Lung (tissue), 12 donors: Measurements from ENCODE around the gene ADAP1. TPM values are rescaled to one million over a fixed set of nuclear protein-coding genes. Genes with fewer than 3 reads are reported as not detected.

ENCODE experiments used
- ATAC-seq: fragments of 200-7000 bp; cut with Tn5 transposase; one replicate; pipeline ENCODE4 v1.9.1; 2020; ENCODE audit warnings: moderate number of reproducible peaks; ENCODE audit not compliant: insufficient read depth, low FRiP score
- DNase-seq, 3 donors: peaks; one replicate each; pipeline ENCODE4 v3.0.0-alpha.2; 2013 to 2017
- H3K27ac ChIP-seq, 2 donors: one replicate each; pipeline ENCODE4 v1.5.1; 2013; ENCODE audit warnings: mild to moderate bottlenecking in 2 of 2, moderate library complexity in 2 of 2, control low read depth in 1 of 2, inconsistent platforms in 1 of 2, low read depth in 1 of 2, low read length in 1 of 2
- H3K27me3 ChIP-seq, 3 donors: one replicate each; pipeline ENCODE4 v1.5.1; 2013; ENCODE audit warnings: low read length in 2 of 3; ENCODE audit not compliant: control insufficient read depth in 3 of 3, insufficient read depth in 3 of 3
- H3K36me3 ChIP-seq, 4 donors: one replicate each; pipeline ENCODE4 v1.5.1; 2013; ENCODE audit warnings: low read length in 4 of 4, mild to moderate bottlenecking in 1 of 4, moderate library complexity in 1 of 4; ENCODE audit not compliant: control insufficient read depth in 4 of 4, insufficient read depth in 4 of 4
- H3K4me1 ChIP-seq, 5 donors: one replicate each; pipeline ENCODE4 v1.5.1; 2013; ENCODE audit warnings: low read length in 5 of 5, mild to moderate bottlenecking in 2 of 5, moderate library complexity in 1 of 5; ENCODE audit not compliant: control insufficient read depth in 5 of 5, insufficient read depth in 5 of 5
- H3K4me3 ChIP-seq: one replicate; pipeline ENCODE4 v1.5.1; 2013; ENCODE audit warnings: mild to moderate bottlenecking, control low read depth, moderate library complexity
- H3K9ac ChIP-seq, 2 donors: one replicate each; pipeline ENCODE4 v1.5.1; 2013; ENCODE audit warnings: low read length in 2 of 2, control low read depth in 1 of 2; ENCODE audit not compliant: insufficient read depth in 1 of 2
- H3K9me3 ChIP-seq, 4 donors: one replicate each; pipeline ENCODE4 v1.5.1; 2013; ENCODE audit warnings: low read length in 3 of 4, mild to moderate bottlenecking in 1 of 4, moderate library complexity in 1 of 4; ENCODE audit not compliant: control insufficient read depth in 4 of 4, insufficient read depth in 3 of 4
- WGBS, 2 donors: extraction: QIAGEN DNeasy Blood & Tissue Kit; methylation state at CpG; one replicate each; pipeline ENCODE4 v1.1.7; 2013; 5-methylcytosine and 5-hydroxymethylcytosine counted together
- polyA plus RNA-seq, 2 donors: library from polyadenylated mRNA; stranded (reverse); fragments of 200-250 nt; gene quantifications; one replicate each; pipeline ENCODE4 v1.2.1, GENCODE V29; 2013
- total RNA-seq, 2 donors: library from RNA; depleted of rRNA in 1 of 2; stranded (reverse); fragments of >200 nt in 1 of 2; gene quantifications; one replicate each; pipeline ENCODE4 v1.2.1, GENCODE V29; 2014 to 2021
- TF ChIP-seq, protein P1 (sequence below): IDR thresholded peaks from 2 replicates; pipeline ENCODE4 v1.5.1; 2012; ENCODE audit warnings: mild to moderate bottlenecking; ENCODE audit errors: control extremely low read depth, extremely low read depth
- donor health status: control.
- donor health status: control.
- donor health status: Bipolar disorder and iron deficiency.
- donor health status: healthy.
- donor health status: DM: yes; HTN: yes; CAD: no.

The ADAP1 gene
- total and polyA plus RNA-seq, 4 donors, result 11.5 to 39.0 (median 32.6) TPM

DNA sequence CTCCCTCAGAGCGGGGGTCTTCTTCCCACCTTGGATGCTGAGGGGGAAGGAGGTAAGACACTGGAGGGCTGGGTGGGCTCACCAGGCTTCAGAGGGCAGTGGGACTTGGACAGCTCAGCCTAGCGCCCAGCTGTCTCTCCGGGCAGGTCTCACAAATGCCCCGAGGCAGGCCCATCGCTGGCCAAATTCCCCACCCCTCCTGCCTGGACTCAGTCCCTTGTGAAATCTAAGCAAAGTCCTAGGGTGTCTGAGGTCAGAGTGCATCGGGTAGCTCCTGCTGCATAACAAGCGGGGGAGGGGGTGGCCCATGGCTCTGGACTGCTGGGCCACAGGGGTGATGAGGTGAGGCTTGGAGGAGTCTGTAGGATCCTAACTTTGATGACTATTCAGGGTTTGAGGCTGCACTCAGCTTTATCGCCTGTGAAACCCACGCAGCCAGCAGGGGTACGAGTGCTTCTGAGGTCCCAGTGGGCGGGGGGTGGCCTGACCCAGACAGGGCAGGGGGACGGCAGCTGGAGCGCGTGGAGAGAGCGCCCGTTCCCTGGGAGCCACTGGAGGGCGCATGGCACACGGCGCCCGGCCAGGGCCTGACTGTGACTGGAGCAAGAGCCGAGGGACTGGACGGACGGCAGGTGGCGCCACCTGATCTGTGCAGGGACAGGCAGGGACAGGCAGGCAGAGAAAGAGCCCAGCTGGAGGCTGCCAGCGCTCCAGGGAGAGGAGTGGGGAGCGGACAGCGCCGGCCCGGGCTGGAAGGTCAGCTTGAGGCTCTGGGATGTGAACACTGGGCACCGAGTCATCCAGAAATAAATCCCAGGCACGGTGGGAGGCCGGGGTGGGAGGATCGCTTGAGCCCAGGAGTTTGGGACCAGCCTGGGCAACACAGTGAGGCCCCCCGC lies 38.5 kb upstream of the ADAP1 start:
- DNase-seq, result peak; percentile 97 to 99 (median 98)
- TF ChIP-seq, protein P1, sequence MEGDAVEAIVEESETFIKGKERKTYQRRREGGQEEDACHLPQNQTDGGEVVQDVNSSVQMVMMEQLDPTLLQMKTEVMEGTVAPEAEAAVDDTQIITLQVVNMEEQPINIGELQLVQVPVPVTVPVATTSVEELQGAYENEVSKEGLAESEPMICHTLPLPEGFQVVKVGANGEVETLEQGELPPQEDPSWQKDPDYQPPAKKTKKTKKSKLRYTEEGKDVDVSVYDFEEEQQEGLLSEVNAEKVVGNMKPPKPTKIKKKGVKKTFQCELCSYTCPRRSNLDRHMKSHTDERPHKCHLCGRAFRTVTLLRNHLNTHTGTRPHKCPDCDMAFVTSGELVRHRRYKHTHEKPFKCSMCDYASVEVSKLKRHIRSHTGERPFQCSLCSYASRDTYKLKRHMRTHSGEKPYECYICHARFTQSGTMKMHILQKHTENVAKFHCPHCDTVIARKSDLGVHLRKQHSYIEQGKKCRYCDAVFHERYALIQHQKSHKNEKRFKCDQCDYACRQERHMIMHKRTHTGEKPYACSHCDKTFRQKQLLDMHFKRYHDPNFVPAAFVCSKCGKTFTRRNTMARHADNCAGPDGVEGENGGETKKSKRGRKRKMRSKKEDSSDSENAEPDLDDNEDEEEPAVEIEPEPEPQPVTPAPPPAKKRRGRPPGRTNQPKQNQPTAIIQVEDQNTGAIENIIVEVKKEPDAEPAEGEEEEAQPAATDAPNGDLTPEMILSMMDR, result peak; percentile 100
- H3K4me1 ChIP-seq, result peaks cover 0 to 19% (median 2%) of the 10 kb centered on the region in 5 donors
- 23 to 24% methylated on average over 34 of the region's 34 CpGs for WGBS, 2 donors
- H3K9ac ChIP-seq, result no peak overlapping the region
- H3K27me3 ChIP-seq, result no peaks in the 10 kb centered on the region
- ATAC-seq, result peak; percentile 94
- H3K4me3 ChIP-seq, result no peak overlapping the region
- no peak overlapping the region for H3K27ac ChIP-seq
- no peaks in the 10 kb centered on the region for H3K9me3 ChIP-seq
- H3K36me3 ChIP-seq, result peaks cover 0 to 22% (median 5%) of the 10 kb centered on the region in 4 donors

DNA sequence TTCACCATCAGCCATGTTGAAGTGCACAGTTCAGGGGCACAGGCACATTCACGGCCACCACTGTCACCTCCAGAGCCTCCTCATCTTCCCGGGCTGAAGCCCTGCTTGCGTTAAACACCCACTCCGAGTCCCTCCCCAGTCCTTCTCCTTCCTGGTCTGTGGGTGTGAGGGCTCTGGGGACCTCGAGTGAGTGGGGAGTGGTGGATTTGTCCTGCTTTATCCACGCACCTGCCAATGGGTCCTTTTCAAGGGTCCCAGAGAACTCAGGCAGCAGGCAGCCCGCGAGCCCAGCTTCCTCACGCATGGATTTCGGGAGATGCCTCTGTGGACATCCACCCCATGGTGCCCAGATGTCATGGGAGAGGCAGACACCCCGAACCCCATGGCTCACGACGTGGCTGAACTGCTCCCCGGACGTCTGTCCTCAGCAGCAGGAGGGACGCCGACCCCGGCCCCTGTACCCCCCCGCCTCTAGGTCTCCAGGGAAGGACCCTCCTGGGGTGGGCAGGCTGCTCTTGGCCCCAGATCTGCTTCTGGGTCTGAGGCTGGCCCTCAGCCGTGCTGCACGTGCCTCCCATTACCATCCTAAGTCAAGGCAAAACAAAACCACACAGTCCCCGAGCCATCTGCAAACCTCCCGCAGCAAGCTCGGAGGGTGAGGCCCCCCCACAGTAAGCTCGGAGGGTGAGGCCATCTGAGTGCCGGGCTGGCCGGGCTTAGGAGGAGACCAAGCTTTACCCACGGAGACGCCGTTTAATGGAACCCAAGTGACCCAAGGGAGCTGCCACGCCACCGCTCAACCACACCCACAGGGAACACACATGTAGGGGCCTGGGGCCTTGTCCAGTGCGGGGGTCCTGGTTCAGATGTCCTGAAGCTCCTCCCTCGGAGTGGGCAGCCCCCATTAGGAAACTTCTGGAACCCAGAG lies 37.5 kb upstream of the ADAP1 start:
- H3K4me3 ChIP-seq, result no peak overlapping the region
- peaks cover 0 to 14% (median 3%) of the 10 kb centered on the region in 4 donors for H3K36me3 ChIP-seq
- H3K9me3 ChIP-seq, result no peaks in the 10 kb centered on the region
- peaks cover 0 to 20% (median 2%) of the 10 kb centered on the region in 5 donors for H3K4me1 ChIP-seq
- no peak overlapping the region for H3K9ac ChIP-seq
- TF ChIP-seq, protein P1, result no peak
- WGBS, 2 donors, result 79 to 83% methylated on average over 34 of the region's 34 CpGs
- no peak overlapping the region for H3K27ac ChIP-seq
- ATAC-seq (no peak), DNase-seq (no peak)
- H3K27me3 ChIP-seq, result no peaks in the 10 kb centered on the region

DNA sequence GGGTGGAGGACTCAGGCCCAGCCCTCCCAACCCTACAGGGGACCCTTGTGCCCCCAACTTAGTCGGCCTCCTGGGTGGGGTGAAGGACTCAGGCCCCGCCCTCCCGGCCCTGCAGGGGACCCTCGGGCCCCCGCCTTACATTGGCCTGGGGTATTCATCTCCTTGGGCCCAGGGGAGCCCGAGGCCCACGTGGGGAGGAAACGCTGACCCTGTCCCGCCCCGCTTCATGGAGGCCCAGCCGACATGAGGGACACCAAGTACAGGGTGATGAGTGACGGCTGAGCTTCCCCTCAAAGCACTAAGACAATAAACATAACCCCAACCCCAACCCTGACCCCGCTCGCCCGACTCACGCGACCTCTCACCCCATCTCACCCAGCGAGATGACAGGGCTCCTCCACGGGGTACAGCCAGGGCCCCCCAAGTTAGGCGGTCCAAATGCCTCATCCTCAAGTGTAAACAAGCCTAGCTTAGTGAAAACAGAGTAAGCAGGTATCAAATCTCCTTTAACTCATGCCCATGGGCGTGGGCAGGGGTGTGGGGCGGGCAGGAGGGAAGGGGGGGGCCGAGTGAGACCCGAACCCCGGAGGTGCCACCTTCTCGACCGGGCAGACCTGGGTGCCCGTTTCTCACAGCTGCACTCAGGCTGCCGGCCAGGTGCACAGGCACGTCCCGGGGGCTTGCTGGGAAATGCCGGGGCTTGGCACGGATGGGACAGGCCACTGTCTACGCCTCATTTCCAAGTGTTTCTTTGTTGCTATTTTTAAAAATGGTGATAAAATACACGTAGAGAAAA lies 36.7 kb upstream of the ADAP1 start:
- 59 to 76% methylated on average over 34 to 35 of the region's 35 CpGs for WGBS, 2 donors
- Histone ChIP-seq H3K9ac (no peak overlapping the region), H3K36me3 (peaks cover 0 to 8% (median 0%) of the 10 kb centered on the region in 4 donors), H3K27ac (no peak overlapping the region), H3K27me3 (no peaks in the 10 kb centered on the region), H3K4me1 (peaks cover 0 to 23% (median 2%) of the 10 kb centered on the region in 5 donors), H3K4me3 (no peak overlapping the region), H3K9me3 (no peaks in the 10 kb centered on the region)
- TF ChIP-seq, protein P1, result no peak
- DNase-seq, result no peak
- no peak for ATAC-seq
